ENCODE results near the gene FAM124A. TPM values are rescaled to one million over a fixed set of nuclear protein-coding genes. Genes with fewer than 3 reads are reported as not detected.

Gene FAM124A
- total and polyA plus RNA-seq, 2 of the 8 experiments (the other 6 are each of a cell fraction or from before 2014, with no cell fraction given): 40.7 to 49.9 TPM

DNA sequence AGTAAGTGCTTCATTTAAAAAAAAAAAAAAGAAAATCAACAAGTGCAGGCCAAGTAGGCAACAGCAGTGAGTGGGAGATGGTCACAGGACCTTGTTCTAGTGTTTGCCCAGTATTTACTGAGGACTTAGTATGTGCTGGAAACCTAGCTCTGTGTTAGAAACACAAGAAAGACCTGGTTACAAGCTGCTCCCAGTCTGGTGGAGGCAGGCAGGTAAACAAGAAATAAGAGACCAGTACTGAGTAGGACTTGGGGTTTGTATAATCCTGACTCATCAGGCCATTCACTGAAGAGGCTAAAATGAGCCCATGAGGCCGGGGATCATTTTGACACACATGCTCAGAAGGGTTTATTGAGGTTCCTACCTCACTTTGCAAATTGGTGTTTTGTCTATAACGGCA is 95.8 kb downstream of the FAM124A start:
- Histone ChIP-seq H2BK12ac (ENCODE audit: low read depth, low read length) (no peak overlapping the region), H3K23me2 (ENCODE audit: low read depth, low read length) (no peaks in the 10 kb centered on the region; the same call in 1 of the 2 replicates), H3K27ac (ENCODE audit: low read depth, low read length) (no peak overlapping the region), H4K20me1 (replicated peaks in 1 of 2; ENCODE audit: control insufficient read depth in 1 of 2, insufficient read depth in 2 of 2, low read length in 2 of 2) (no peaks in the 10 kb centered on the region), H2BK20ac (ENCODE audit: low read length) (peak overlapping the region; percentile 74), H2AFZ (ENCODE audit: low read length) (no peak overlapping the region), H3K18ac (ENCODE audit: extremely low read depth, low read length) (no peak overlapping the region), H3K4me1 (replicated peaks in 1 of 4; ENCODE audit: control insufficient read depth in 3 of 4, insufficient read depth in 4 of 4, low read length in 3 of 4) (peaks cover 0 to 8% (median 4%) of the 10 kb centered on the region in 4 experiments; a peak in 2 of 7 replicates), H3K79me2 (ENCODE audit: control insufficient read depth in 1 of 2, insufficient read depth in 2 of 2, low read length in 2 of 2) (no peaks in the 10 kb centered on the region), H2BK120ac (replicated peaks; ENCODE audit: low read depth, low read length) (no peak overlapping the region), H3K36me3 (ENCODE audit: control insufficient read depth in 2 of 4, insufficient read depth in 4 of 4, low read length in 3 of 4) (no peaks in the 10 kb centered on the region), H4K8ac (ENCODE audit: extremely low read depth, insufficient read depth, low read length) (no peak overlapping the region), H3K4me3 (ENCODE audit: extremely low read depth in 1 of 4, insufficient read depth in 2 of 4, low read depth in 3 of 4, low read length in 4 of 4) (no peak overlapping the region), H4K91ac (replicated peaks; ENCODE audit: insufficient read length, low read length) (no peak overlapping the region), H3K14ac (ENCODE audit: insufficient read length) (no peak overlapping the region), H3K23ac (ENCODE audit: insufficient read length) (no peak overlapping the region), H3K4me2 (ENCODE audit: insufficient read depth in 1 of 2, low read depth in 2 of 2, low read length in 2 of 2) (no peak overlapping the region), H4K5ac (ENCODE audit: insufficient read length, low read depth, low read length) (no peak overlapping the region), H3K9me3 (ENCODE audit: insufficient read depth in 2 of 2, low read depth in 1 of 2, low read length in 1 of 2) (no peaks in the 10 kb centered on the region), H2AK5ac (ENCODE audit: low read depth, low read length) (no peak overlapping the region), H3K27me3 (replicated peaks in 1 of 4; ENCODE audit: control insufficient read depth in 3 of 4, extremely low read depth in 1 of 4, insufficient read depth in 3 of 4, low read length in 3 of 4) (no peaks in the 10 kb centered on the region), H3K4ac (replicated peaks; ENCODE audit: insufficient read length, low read depth, low read length) (no peak overlapping the region), H3K56ac (replicated peaks; ENCODE audit: insufficient read length, low read depth, low read length) (no peak overlapping the region), H3K79me1 (ENCODE audit: low read depth, low read length) (no peaks in the 10 kb centered on the region), H2BK15ac (ENCODE audit: low read length) (no peak overlapping the region), H3K9ac (replicated peaks in 1 of 4; ENCODE audit: extremely low read depth in 1 of 4, low read depth in 3 of 4, low read length in 3 of 4) (no peak overlapping the region), H2BK5ac (ENCODE audit: low read depth, low read length) (no peak overlapping the region)
- ChIA-PET POLR2A (ENCODE audit: partially characterized antibody) (interaction anchor here (0.7 to 1.2 kb wide), 3 partner anchors 74 to 138 kb away, joined by 3 to 4 read pairs (median 3); no protein-coding TSS in a partner anchor), CTCF (ENCODE audit: partially characterized antibody) (interaction anchor here (0.7 to 2.4 kb wide), 3 partner anchors 10 to 42 kb away, joined by 3 to 5 read pairs (median 3); no protein-coding TSS in a partner anchor)
- 89% methylated on average over 2 of the region's 2 CpGs; no CpG with 5 or more reads in 1 of the 2 experiments for WGBS, 2 experiments (ENCODE audit: extremely low coverage in 1 of 2, insufficient coverage in 1 of 2, insufficient read length in 1 of 2, insufficient replicate concordance in 2 of 2, low coverage in 1 of 2, low lambda C conversion rate in 2 of 2, missing lambda C conversion rate in 1 of 2)
- FAIRE-seq: no peak
- DNase-seq (ENCODE audit: low read depth in 1 of 2, low spot score in 2 of 2): no peak
- TF ChIP-seq POLR2A (IDR thresholded peaks at IDR 0.05; ENCODE audit: control extremely low read depth in 1 of 2, low read depth in 2 of 2, low read length in 2 of 2) (no peak), BACH1 (IDR thresholded peaks at IDR 0.05; ENCODE audit: low read length) (no peak), SUZ12 (IDR thresholded peaks at IDR 0.05; ENCODE audit: low read length) (no peak), TAF1 (IDR thresholded peaks at IDR 0.05; ENCODE audit: low read depth, low read length) (no peak), HDAC2 (IDR thresholded peaks at IDR 0.05; ENCODE audit: borderline replicate concordance in 1 of 2, low read depth in 2 of 2, low read length in 2 of 2) (no peak), KDM1A (IDR thresholded peaks at IDR 0.05; ENCODE audit: borderline replicate concordance, low read length) (no peak), SRF (IDR thresholded peaks at IDR 0.05; ENCODE audit: low read depth, low read length) (no peak), FOSL1 (IDR thresholded peaks at IDR 0.05; ENCODE audit: insufficient read depth, low read depth, low read length) (no peak), KDM4A (IDR thresholded peaks at IDR 0.05; ENCODE audit: low read depth, low read length, severe bottlenecking) (no peak), ASH2L (IDR thresholded peaks at IDR 0.05; ENCODE audit: low read length) (no peak), SP2 (IDR thresholded peaks at IDR 0.05; ENCODE audit: low read length) (no peak), RAD21 (IDR thresholded peaks at IDR 0.05 in 1 of 2, conservative IDR thresholded peaks at IDR 0.05 in 1 of 2; ENCODE audit: low read depth in 2 of 2, low read length in 2 of 2) (no peak), SIRT6 (IDR thresholded peaks at IDR 0.05; ENCODE audit: low read length) (no peak), EZH2 (IDR thresholded peaks at IDR 0.05; ENCODE audit: low read depth, low read length, severe bottlenecking) (no peak), CREB1 (IDR thresholded peaks at IDR 0.05) (no peak)

Data from H1 (cell line).